HEK293T (cell line): ENCODE data around the gene ITGA2.

ENCODE experiments used
- CTCF ChIA-PET: fragments of 350-600 bp; formaldehyde crosslinking; extraction: SDS; loops from one replicate; lab custom pipeline; 2021; ENCODE audit warnings: antibody characterized with exemption, inconsistent platforms; lab: Yijun Ruan, JAX
- POLR2A ChIA-PET: fragments of 350-600 bp; formaldehyde crosslinking; extraction: SDS; loops from one replicate; lab custom pipeline; 2020; ENCODE audit warnings: antibody characterized with exemption, inconsistent platforms; lab: Yijun Ruan, JAX
- DNase-seq: peaks from one replicate; pipeline ENCODE4 v3.0.0; 2012; ENCODE audit warnings: mixed read lengths; ENCODE audit errors: extremely low spot score
- ARNT ChIP-seq: fragments of 450-650 bp; IDR thresholded peaks from 2 replicates; pipeline ENCODE4 v1.6.1; 2017; ENCODE audit warnings: mild to moderate bottlenecking
- BHLHE40 ChIP-seq: fragments of 450-650 bp; IDR thresholded peaks from 2 replicates; pipeline ENCODE4 v1.6.1; 2016; ENCODE audit warnings: mild to moderate bottlenecking, moderate library complexity, borderline replicate concordance
- CTBP1 ChIP-seq: fragments of 450-650 bp; IDR thresholded peaks from 2 replicates; pipeline ENCODE4 v1.6.1; 2016; ENCODE audit warnings: borderline replicate concordance
- ELF4 ChIP-seq: fragments of 450-650 bp; IDR thresholded peaks from 2 replicates; pipeline ENCODE4 v1.6.1; 2017; ENCODE audit warnings: antibody characterized with exemption
- FOXA1 ChIP-seq: fragments of 450-650 bp; IDR thresholded peaks from 2 replicates; pipeline ENCODE4 v1.6.1; 2016; ENCODE audit warnings: mild to moderate bottlenecking
- FOXK2 ChIP-seq: fragments of 450-650 bp; IDR thresholded peaks from 2 replicates; pipeline ENCODE4 v1.6.1; 2016; ENCODE audit warnings: mild to moderate bottlenecking
- FOXM1 ChIP-seq: fragments of 450-650 bp; IDR thresholded peaks from 2 replicates; pipeline ENCODE4 v1.6.1; 2017; ENCODE audit warnings: mild to moderate bottlenecking, borderline replicate concordance
- HDGF ChIP-seq: fragments of 450-650 bp; IDR thresholded peaks from 2 replicates; pipeline ENCODE4 v1.6.1; 2017; ENCODE audit warnings: antibody characterized with exemption, borderline replicate concordance
- L3MBTL2 ChIP-seq: fragments of 450-650 bp; conservative IDR thresholded peaks from 2 replicates; pipeline ENCODE4 v1.6.1; 2016; ENCODE audit warnings: mild to moderate bottlenecking
- LEF1 ChIP-seq: fragments of 450-650 bp; IDR thresholded peaks from 2 replicates; pipeline ENCODE4 v1.6.1; 2017; ENCODE audit warnings: mild to moderate bottlenecking, borderline replicate concordance
- NFRKB ChIP-seq: fragments of 450-650 bp; IDR thresholded peaks from 2 replicates; pipeline ENCODE4 v1.6.1; 2016; ENCODE audit warnings: mild to moderate bottlenecking, moderate library complexity
- PKNOX1 ChIP-seq: fragments of 450-650 bp; IDR thresholded peaks from 2 replicates; pipeline ENCODE4 v1.6.1; 2016
- SP1 ChIP-seq: fragments of 450-650 bp; IDR thresholded peaks from 2 replicates; pipeline ENCODE4 v1.6.1; 2017
- SUZ12 ChIP-seq: fragments of 450-650 bp; IDR thresholded peaks from 2 replicates; pipeline ENCODE4 v1.6.1; 2016; ENCODE audit warnings: mild to moderate bottlenecking
- TARDBP ChIP-seq: fragments of 450-650 bp; IDR thresholded peaks from 2 replicates; pipeline ENCODE4 v1.6.1; 2016
- ZNF384 ChIP-seq: fragments of 450-650 bp; IDR thresholded peaks from 2 replicates; pipeline ENCODE4 v1.6.1; 2016

ITGA2 gene

GRCh38 chr5:53076014-53076583 lies 86.9 kb downstream of the ITGA2 start:
- DNase-seq = no peak
- CTCF ChIA-PET = no interaction called here
- POLR2A ChIA-PET = no interaction called here
- no peak for TF ChIP-seq ELF4
- TF ChIP-seq FOXK2 = no peak
- no peak for TF ChIP-seq LEF1
- TF ChIP-seq FOXA1 = no peak
- no peak for TF ChIP-seq HDGF
- no peak for TF ChIP-seq ARNT
- TF ChIP-seq BHLHE40 = no peak
- no peak for TF ChIP-seq NFRKB
- no peak for TF ChIP-seq ZNF384
- TF ChIP-seq SP1 = no peak
- TF ChIP-seq TARDBP = no peak
- no peak for TF ChIP-seq PKNOX1
- TF ChIP-seq FOXM1 = no peak
- no peak for TF ChIP-seq SUZ12
- TF ChIP-seq CTBP1 = no peak
- no peak for TF ChIP-seq L3MBTL2

GRCh38 chr5:53080271-53080670 lies 91.1 kb downstream of the ITGA2 start:
- DNase-seq = no peak
- CTCF ChIA-PET = no interaction called here
- TF ChIP-seq FOXK2 (no peak), FOXA1 (no peak), ARNT (no peak), TARDBP (no peak), ZNF384 (no peak), SUZ12 (no peak), LEF1 (no peak), BHLHE40 (no peak), SP1 (no peak)
- POLR2A ChIA-PET = no interaction called here

DNA sequence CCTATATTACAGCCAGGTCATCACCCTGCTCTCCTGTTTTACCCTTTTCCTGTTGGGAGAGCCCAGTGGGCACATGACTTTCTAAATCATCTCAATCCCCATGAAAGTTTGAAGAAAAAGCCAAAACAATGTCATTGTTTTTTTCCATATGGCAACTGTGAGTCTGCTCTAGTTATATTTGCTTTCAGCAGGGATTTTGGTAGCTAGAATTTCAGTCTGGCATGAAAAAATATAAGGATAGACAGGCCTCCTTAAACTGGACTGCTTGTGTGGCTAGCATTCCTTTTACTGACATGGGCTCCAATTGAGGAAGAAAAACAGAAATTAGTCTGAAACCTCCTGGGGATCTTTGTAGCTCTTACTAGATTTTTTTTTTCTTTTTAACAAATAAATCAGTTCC lies 94.8 kb downstream of the ITGA2 start:
- TF ChIP-seq L3MBTL2 = no peak
- no peak for TF ChIP-seq BHLHE40
- TF ChIP-seq SP1 = no peak
- no peak for TF ChIP-seq ZNF384
- no peak for TF ChIP-seq LEF1
- TF ChIP-seq FOXA1 = no peak
- no peak for TF ChIP-seq FOXM1
- TF ChIP-seq FOXK2 = no peak
- TF ChIP-seq HDGF = no peak
- TF ChIP-seq SUZ12 = no peak
- no peak for TF ChIP-seq ARNT
- TF ChIP-seq CTBP1 = no peak
- no peak for TF ChIP-seq PKNOX1
- no peak for TF ChIP-seq NFRKB
- no peak for TF ChIP-seq TARDBP
- ChIA-PET POLR2A (no interaction called here), CTCF (no interaction called here)
- DNase-seq = no peak

DNA sequence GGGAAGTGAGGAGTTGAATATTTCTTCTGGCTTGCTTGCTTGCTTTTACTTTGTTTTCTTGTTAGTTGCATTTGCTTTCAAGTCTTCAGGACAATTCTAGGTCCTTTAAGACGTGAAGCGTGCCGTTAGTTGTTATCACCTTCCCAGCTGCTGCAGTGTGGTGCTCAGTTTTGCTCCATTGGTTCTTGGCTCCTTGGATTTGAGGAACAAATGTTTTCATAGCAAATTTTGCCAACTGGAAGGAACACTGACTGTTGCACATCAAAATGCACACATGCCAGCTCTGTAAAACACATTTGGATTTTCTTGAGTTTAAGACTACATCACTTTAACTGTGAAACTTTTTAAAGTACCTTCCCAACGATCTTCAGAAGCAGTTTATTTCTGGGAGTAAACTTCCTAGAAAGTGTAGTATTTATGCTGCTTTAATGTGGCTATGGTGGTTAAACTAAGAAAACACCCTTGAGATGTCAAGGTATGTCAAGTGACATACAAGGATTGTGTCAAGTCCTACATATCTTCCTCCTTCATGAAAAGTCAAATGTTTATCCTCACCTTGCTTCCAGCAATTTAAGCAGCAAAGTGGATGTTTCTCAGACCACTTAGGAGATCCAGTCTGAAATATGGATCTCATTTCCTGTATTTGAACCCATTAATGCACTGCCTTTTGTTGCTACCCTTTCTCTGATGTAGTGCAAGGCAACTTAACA lies 95.5 kb downstream of the ITGA2 start:
- POLR2A ChIA-PET = no interaction called here
- no peak for DNase-seq
- CTCF ChIA-PET = no interaction called here
- no peak for TF ChIP-seq SP1
- no peak for TF ChIP-seq LEF1
- no peak for TF ChIP-seq HDGF
- no peak for TF ChIP-seq CTBP1
- TF ChIP-seq NFRKB = no peak
- TF ChIP-seq BHLHE40 = no peak
- no peak for TF ChIP-seq TARDBP
- no peak for TF ChIP-seq SUZ12

GRCh38 chr5:53087171-53087570 lies 98.0 kb downstream of the ITGA2 start:
- TF ChIP-seq SP1 = no peak
- DNase-seq = no peak
- CTCF ChIA-PET = no interaction called here
- POLR2A ChIA-PET = interaction anchor here (0.9 kb wide), 1 partner anchor 22 kb away, joined by 4 read pairs; the partner anchor contains the start of gene MOCS2

DNA sequence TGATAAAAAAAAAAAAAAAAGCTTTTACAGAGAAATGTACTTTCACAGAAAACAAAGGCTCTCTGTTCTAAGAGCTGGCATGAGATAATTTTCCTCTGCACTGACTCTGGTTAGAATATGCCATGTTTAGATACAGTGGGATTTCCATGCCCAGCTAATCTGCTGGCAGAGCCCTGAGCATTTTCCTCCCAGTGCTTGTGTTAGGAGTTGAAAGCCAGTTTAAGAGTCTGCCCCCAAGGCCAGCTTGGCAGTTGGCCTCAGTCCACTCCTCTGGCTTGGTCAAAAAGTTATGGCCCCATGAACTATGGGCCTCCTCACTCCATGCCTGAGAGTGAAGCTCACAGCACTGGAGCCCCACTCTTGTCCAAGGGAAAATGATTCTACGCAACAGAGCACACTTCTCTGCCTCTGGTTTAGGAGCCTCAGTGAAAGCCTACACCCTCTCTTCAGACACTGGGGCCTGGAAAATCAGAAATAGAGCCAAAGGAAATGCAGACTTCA lies 98.5 kb downstream of the ITGA2 start:
- ChIA-PET POLR2A (interaction anchor here (0.8 to 0.9 kb wide), 2 partner anchors 22 to 1222 kb away, joined by 4 read pairs; partner anchors contain the start of genes ARL15 and MOCS2), CTCF (no interaction called here)
- no peak for DNase-seq
- TF ChIP-seq FOXK2 (no peak), SP1 (no peak), LEF1 (no peak), PKNOX1 (no peak), TARDBP (no peak), SUZ12 (no peak), NFRKB (no peak), FOXM1 (no peak), ELF4 (no peak), FOXA1 (no peak), HDGF (no peak), ZNF384 (no peak), CTBP1 (no peak), ARNT (no peak), BHLHE40 (no peak), L3MBTL2 (no peak)
